H1 (cell line): ENCODE measurements around the gene SEMA3B. TPM values are rescaled to one million over a fixed set of nuclear protein-coding genes. Genes with fewer than 3 reads are reported as not detected.

Source experiments
- CTCF ChIA-PET: fragments of 300-600 bp; sonication (Branson Sonifier 250); formaldehyde crosslinking; loops from one replicate; lab custom pipeline; 2021; ENCODE audit not compliant: partially characterized antibody; lab: Charles Lee
- POLR2A ChIA-PET: fragments of 300-600 bp; sonication (Branson Sonifier 250); formaldehyde crosslinking; loops from one replicate; lab custom pipeline; 2021; ENCODE audit warnings: inconsistent platforms; ENCODE audit not compliant: partially characterized antibody; lab: Charles Lee
- DNase-seq, 2 experiments: peaks; one replicate each; pipeline versions ENCODE4 v3.0.0 to v3.0.0-alpha.2; 2010 to 2022; ENCODE audit warnings: low spot score in 2 of 2, low read depth in 1 of 2, mixed read lengths in 1 of 2
- FAIRE-seq: peaks from 2 replicates; lab custom pipeline; 2011; peaks lifted over from hg19 to GRCh38; lab: Jason Lieb, UNC
- H2AFZ ChIP-seq: 2 replicates; pipeline ENCODE4 v1.8.1; 2012; ENCODE audit warnings: low read length, inconsistent platforms
- H2AK5ac ChIP-seq: 2 replicates; pipeline ENCODE4 v1.6.1; 2013; ENCODE audit warnings: low read depth, low read length
- H2BK120ac ChIP-seq: replicated peaks from 2 replicates; pipeline ENCODE3; 2013; ENCODE audit warnings: low read depth, low read length, inconsistent platforms
- H2BK12ac ChIP-seq: 2 replicates; pipeline ENCODE4 v1.6.1; 2013; ENCODE audit warnings: low read depth, low read length
- H2BK15ac ChIP-seq: 2 replicates; pipeline ENCODE4 v1.6.1; 2013; ENCODE audit warnings: low read length
- H2BK20ac ChIP-seq: 2 replicates; pipeline ENCODE4 v1.6.1; 2013; ENCODE audit warnings: low read length
- H2BK5ac ChIP-seq: 2 replicates; pipeline ENCODE4 v1.6.1; 2013; ENCODE audit warnings: low read depth, low read length
- H3K14ac ChIP-seq: 2 replicates; pipeline ENCODE4 v1.6.1; 2013; ENCODE audit warnings: inconsistent platforms; ENCODE audit not compliant: insufficient read length
- H3K18ac ChIP-seq: 2 replicates; pipeline ENCODE4 v1.6.1; 2013; ENCODE audit warnings: low read length; ENCODE audit errors: extremely low read depth
- H3K23ac ChIP-seq: 2 replicates; pipeline ENCODE4 v1.6.1; 2013; ENCODE audit warnings: inconsistent platforms; ENCODE audit not compliant: insufficient read length
- H3K23me2 ChIP-seq: 2 replicates; pipeline ENCODE4 v1.6.1; 2013; ENCODE audit warnings: low read depth, low read length
- H3K27ac ChIP-seq: 2 replicates; pipeline ENCODE4 v1.6.1; 2011; ENCODE audit warnings: low read depth, low read length, inconsistent platforms
- H3K27me3 ChIP-seq, 4 experiments: replicated peaks in 1 of 4; 1 replicate in 1 of 4; 2 replicates in 3 of 4; pipeline versions ENCODE4 v1.6.1 to v1.8.1; 2011 to 2013; ENCODE audit warnings: low read length in 3 of 4, mild to moderate bottlenecking in 3 of 4, inconsistent platforms in 2 of 4, mixed read lengths in 2 of 4, moderate library complexity in 1 of 4; ENCODE audit not compliant: control insufficient read depth in 3 of 4, insufficient read depth in 3 of 4; ENCODE audit errors: extremely low read depth in 1 of 4
- H3K36me3 ChIP-seq, 4 experiments: 2 replicates each; pipeline versions ENCODE4 v1.6.1 to v1.8.1; 2011 to 2013; ENCODE audit warnings: mild to moderate bottlenecking in 4 of 4, low read length in 3 of 4, moderate library complexity in 2 of 4, control low read depth in 1 of 4, inconsistent platforms in 1 of 4; ENCODE audit not compliant: insufficient read depth in 4 of 4, control insufficient read depth in 2 of 4
- H3K4ac ChIP-seq: replicated peaks from 2 replicates; pipeline ENCODE3; 2013; ENCODE audit warnings: low read length, low read depth, mixed read lengths, inconsistent platforms; ENCODE audit not compliant: insufficient read length
- H3K4me1 ChIP-seq, 4 experiments: replicated peaks in 1 of 4; 1 replicate in 1 of 4; 2 replicates in 3 of 4; pipeline versions ENCODE4 v1.6.1 to v1.8.1; 2011 to 2013; ENCODE audit warnings: low read length in 3 of 4, inconsistent platforms in 2 of 4, mixed read lengths in 1 of 4; ENCODE audit not compliant: insufficient read depth in 4 of 4, control insufficient read depth in 3 of 4
- H3K4me2 ChIP-seq, 2 experiments: 2 replicates each; pipeline versions ENCODE4 v1.6.1 to v1.8.1; 2011 to 2013; ENCODE audit warnings: low read depth in 2 of 2, low read length in 2 of 2, control low read depth in 1 of 2, inconsistent platforms in 1 of 2, mild to moderate bottlenecking in 1 of 2; ENCODE audit not compliant: insufficient read depth in 1 of 2
- H3K4me3 ChIP-seq, 4 experiments: fragments of 200-600, 300-600 bp in 1 of 4; sonication (generic), shearing (Covaris generic), sonication (Bioruptor Twin) in 1 of 4; 2 replicates each; pipeline versions ENCODE4 v1.5.1 to v1.8.1; 2011 to 2016; ENCODE audit warnings: low read length in 4 of 4, low read depth in 3 of 4, control low read depth in 2 of 4, inconsistent platforms in 2 of 4, mild to moderate bottlenecking in 2 of 4, mixed read lengths in 1 of 4, moderate library complexity in 1 of 4; ENCODE audit not compliant: insufficient read depth in 2 of 4; ENCODE audit errors: extremely low read depth in 1 of 4
- H3K56ac ChIP-seq: replicated peaks from 2 replicates; pipeline ENCODE3; 2013; ENCODE audit warnings: low read depth, mild to moderate bottlenecking, mixed read lengths, low read length, inconsistent platforms; ENCODE audit not compliant: insufficient read length
- H3K79me1 ChIP-seq: 2 replicates; pipeline ENCODE4 v1.6.1; 2013; ENCODE audit warnings: low read depth, low read length, control low read depth
- H3K79me2 ChIP-seq, 2 experiments: 2 replicates each; pipeline versions ENCODE4 v1.6.1 to v1.8.1; 2012 to 2013; ENCODE audit warnings: low read length in 2 of 2, mild to moderate bottlenecking in 2 of 2, inconsistent platforms in 1 of 2; ENCODE audit not compliant: insufficient read depth in 2 of 2, control insufficient read depth in 1 of 2
- H3K9ac ChIP-seq, 4 experiments: replicated peaks in 1 of 4; 1 replicate in 1 of 4; 2 replicates in 3 of 4; pipeline versions ENCODE4 v1.6.1 to v1.8.1; 2011 to 2013; ENCODE audit warnings: low read depth in 3 of 4, low read length in 3 of 4, control low read depth in 2 of 4, mild to moderate bottlenecking in 2 of 4, moderate library complexity in 2 of 4, inconsistent platforms in 1 of 4; ENCODE audit errors: extremely low read depth in 1 of 4
- H3K9me3 ChIP-seq, 2 experiments: 2 replicates each; pipeline versions ENCODE4 v1.6.1 to v1.8.1; 2012 to 2013; ENCODE audit warnings: mild to moderate bottlenecking in 2 of 2, moderate library complexity in 2 of 2, control low read depth in 1 of 2, inconsistent platforms in 1 of 2, low read depth in 1 of 2, low read length in 1 of 2, mixed read lengths in 1 of 2; ENCODE audit not compliant: insufficient read depth in 2 of 2
- H4K20me1 ChIP-seq, 2 experiments: replicated peaks in 1 of 2; 2 replicates each; pipeline versions ENCODE3 to v1.8.1; 2011 to 2013; ENCODE audit warnings: inconsistent platforms in 2 of 2, low read length in 2 of 2, mild to moderate bottlenecking in 1 of 2; ENCODE audit not compliant: insufficient read depth in 2 of 2, control insufficient read depth in 1 of 2
- H4K5ac ChIP-seq: 2 replicates; pipeline ENCODE4 v1.6.1; 2013; ENCODE audit warnings: low read length, low read depth, mixed read lengths, inconsistent platforms; ENCODE audit not compliant: insufficient read length
- H4K8ac ChIP-seq: 2 replicates; pipeline ENCODE4 v1.8.0; 2013; ENCODE audit warnings: mild to moderate bottlenecking, moderate library complexity, low read length, inconsistent platforms; ENCODE audit not compliant: insufficient read depth; ENCODE audit errors: extremely low read depth
- H4K91ac ChIP-seq: replicated peaks from 2 replicates; pipeline ENCODE3; 2013; ENCODE audit warnings: low read length, mixed read lengths, inconsistent platforms; ENCODE audit not compliant: insufficient read length
- ASH2L ChIP-seq: fragments of 200-600, 300-600 bp; sonication (generic); IDR thresholded peaks from one replicate; pipeline ENCODE4 v1.7.1; 2017; ENCODE audit warnings: low read length
- BRCA1 ChIP-seq: IDR thresholded peaks from 2 replicates; pipeline ENCODE4 v1.6.1; 2012; ENCODE audit warnings: low read depth, low read length, improper control_type of control experiment
- CTBP2 ChIP-seq: IDR thresholded peaks from 2 replicates; pipeline ENCODE4 v1.7.0; 2011; ENCODE audit warnings: borderline replicate concordance, mild to moderate bottlenecking, moderate library complexity, mixed read lengths, low read length; ENCODE audit not compliant: insufficient read depth, insufficient read length
- FOSL1 ChIP-seq: IDR thresholded peaks from 2 replicates; pipeline ENCODE4 v1.6.1; 2011; ENCODE audit warnings: mild to moderate bottlenecking, low read depth, low read length, moderate library complexity; ENCODE audit not compliant: insufficient read depth
- JUN ChIP-seq: IDR thresholded peaks from 2 replicates; pipeline ENCODE4 v1.6.1; 2011; ENCODE audit warnings: low read depth, mild to moderate bottlenecking, improper control_type of control experiment, low read length
- RNF2 ChIP-seq: fragments of 200-900, 300-1000 bp; sonication (generic); IDR thresholded peaks from 2 replicates; pipeline ENCODE4 v1.7.1; 2016; ENCODE audit warnings: borderline replicate concordance, low read depth, mild to moderate bottlenecking, antibody characterized with exemption, low read length; ENCODE audit not compliant: poor library complexity, severe bottlenecking; ENCODE audit errors: missing control alignments
- RXRA ChIP-seq: IDR thresholded peaks from 2 replicates; pipeline ENCODE4 v1.6.1; 2011; ENCODE audit warnings: low read depth, mild to moderate bottlenecking, low read length, moderate library complexity; ENCODE audit not compliant: insufficient read depth
- SIRT6 ChIP-seq: IDR thresholded peaks from one replicate; pipeline ENCODE4 v1.7.1; 2012; ENCODE audit warnings: low read length, inconsistent platforms
- SIX5 ChIP-seq: IDR thresholded peaks from 2 replicates; pipeline ENCODE4 v1.6.1; 2011; ENCODE audit warnings: mild to moderate bottlenecking, low read depth, low read length
- SP2 ChIP-seq: IDR thresholded peaks from 2 replicates; pipeline ENCODE4 v1.6.1; 2012; ENCODE audit warnings: mild to moderate bottlenecking, low read length, inconsistent platforms
- SUZ12 ChIP-seq: fragments of 200-600 bp; sonication (generic); IDR thresholded peaks from 2 replicates; pipeline ENCODE4 v1.6.1; 2012; ENCODE audit warnings: mild to moderate bottlenecking, inconsistent platforms, low read length, moderate library complexity, mixed read lengths
- TAF1 ChIP-seq: IDR thresholded peaks from 2 replicates; pipeline ENCODE4 v1.6.1; 2011; ENCODE audit warnings: mild to moderate bottlenecking, low read depth, low read length
- ZNF274 ChIP-seq: IDR thresholded peaks from 2 replicates; pipeline ENCODE4 v1.7.0; 2012; ENCODE audit warnings: low read length, borderline replicate concordance; ENCODE audit errors: extremely low read depth
- WGBS, 2 experiments: shearing (Covaris generic) in 1 of 2; methylation state at CpG; one replicate each; pipeline versions ENCODE4 v1.1.6 to v1.1.7; 2013 to 2015; ENCODE audit warnings: low lambda C conversion rate in 2 of 2, mixed read lengths in 2 of 2, inconsistent platforms in 1 of 2, low coverage in 1 of 2, missing lambda C conversion rate in 1 of 2; ENCODE audit not compliant: insufficient replicate concordance in 2 of 2, insufficient coverage in 1 of 2, insufficient read length in 1 of 2; ENCODE audit errors: extremely low coverage in 1 of 2, missing lambda C conversion rate in 1 of 2; 5-methylcytosine and 5-hydroxymethylcytosine counted together
- polyA plus RNA-seq, 7 experiments: library from polyadenylated mRNA; depleted of rRNA in 3 of 7; stranded (reverse) in 5 of 7; unstranded in 2 of 7; fragments of >200 nt in 5 of 7; fragments of 200-250 nt in 2 of 7; gene quantifications; 1 replicate in 5 of 7; 2 replicates in 1 of 7; 4 replicates in 1 of 7; pipeline versions ENCODE4 v1.2.1 to v1.2.3, GENCODE V29; 2011 to 2013; ENCODE audit warnings: missing spikeins in 2 of 7, mixed read lengths in 2 of 7
- total RNA-seq: library from RNA; stranded (reverse); fragmentation: NEBNext Ultra II Directional; extraction: Animal tissue kit (Norgen Biotek cat#: 25700); gene quantifications from 2 replicates; pipeline ENCODE4 v1.2.1, GENCODE V29; 2021

The SEMA3B gene
- total and polyA plus RNA-seq, 2 of the 8 experiments (the other 6 are each of a cell fraction or from before 2014, with no cell fraction given): 3.0 to 4.7 TPM

- H3K23me2 ChIP-seq: peaks cover 4% of the 10 kb centered on the region; the same call in 1 of the 2 replicates
- no peaks in the 10 kb centered on the region for H3K36me3 ChIP-seq
- peak overlapping the region; percentile 45; the same call in 1 of the 2 replicates for H2AK5ac ChIP-seq
- H3K4me3 ChIP-seq: no peak overlapping the region; a peak in 1 of 8 replicates
- H3K79me2 ChIP-seq: no peaks in the 10 kb centered on the region
- WGBS, 2 experiments: 87% methylated on average over 7 of the region's 7 CpGs; no CpG with 5 or more reads in 1 of the 2 experiments
- H4K91ac ChIP-seq: peak overlapping the region; percentile 95
- ChIA-PET CTCF (interaction anchor here (0.5 to 53.5 kb wide), 10 partner anchors 9 to 122 kb away, joined by 3 to 2149 read pairs (median 16); partner anchors contain the start of genes GNAI2, GNAT1, HYAL2 and LSMEM2), POLR2A (interaction anchor here (0.6 to 3.5 kb wide), 12 partner anchors 9 to 80 kb away, joined by 3 to 19 read pairs (median 4); partner anchors contain the start of genes GNAI2 and LSMEM2)
- H3K27me3 ChIP-seq: peaks cover 0 to 3% (median 0%) of the 10 kb centered on the region in 4 experiments; a peak in 3 of 7 replicates
- H3K18ac ChIP-seq: peak overlapping the region; percentile 60; the same call in 1 of the 2 replicates
- H4K20me1 ChIP-seq: peaks cover 0 to 1% of the 10 kb centered on the region in 2 experiments
- no peaks in the 10 kb centered on the region for H3K9me3 ChIP-seq
- H2BK20ac ChIP-seq: peak overlapping the region; percentile 55; the same call in 1 of the 2 replicates
- H3K27ac ChIP-seq: no peak overlapping the region
- peak overlapping the region; percentile 72 for H2BK12ac ChIP-seq
- no peak overlapping the region for H3K9ac ChIP-seq
- peaks cover 0 to 48% (median 36%) of the 10 kb centered on the region in 4 experiments; a peak in 6 of 7 replicates for H3K4me1 ChIP-seq
- H2BK15ac ChIP-seq: peak overlapping the region; percentile 20; the same call in 1 of the 2 replicates
- no peak for DNase-seq
- peak overlapping the region; percentile 26; the same call in 1 of the 2 replicates for H2BK5ac ChIP-seq
- H3K56ac ChIP-seq: no peak overlapping the region
- no peak overlapping the region for H3K23ac ChIP-seq
- H4K5ac ChIP-seq: peak overlapping the region; percentile 38
- no peak overlapping the region for H3K14ac ChIP-seq
- H3K4me2 ChIP-seq: peak overlapping the region; percentile 28 to 46; a peak in 3 of 4 replicates
- peak overlapping the region; percentile 69 for H2BK120ac ChIP-seq
- H3K79me1 ChIP-seq: no peaks in the 10 kb centered on the region
- no peak for FAIRE-seq
- peak overlapping the region; percentile 58 for H3K4ac ChIP-seq
- H4K8ac ChIP-seq: peak overlapping the region; percentile 25; the same call in 1 of the 2 replicates
- no peak overlapping the region for H2AFZ ChIP-seq
- TF ChIP-seq BRCA1 (no peak), TAF1 (no peak), SIRT6 (no peak), RXRA (no peak), ASH2L (no peak), JUN (no peak), RNF2 (no peak), SUZ12 (no peak), CTBP2 (no peak), SP2 (no peak), FOSL1 (no peak), ZNF274 (no peak), SIX5 (no peak)
Measured at GRCh38 chr3:50266836-50267235, 2.1 kb upstream of the SEMA3B start.
